GM12875 (cell line): Measurements from ENCODE around the gene TNFRSF4.

Source experiments
- H3K4me3 ChIP-seq: one replicate; pipeline ENCODE4 v1.5.1; 2011; ENCODE audit warnings: low read depth, low read length, control low read depth
- CTCF ChIP-seq: IDR thresholded peaks from 2 replicates; pipeline ENCODE4 v1.5.1; 2011; ENCODE audit warnings: low read depth, mild to moderate bottlenecking, control low read depth, inconsistent platforms, low read length, moderate library complexity, borderline replicate concordance; ENCODE audit not compliant: insufficient read depth

TNFRSF4 gene

GRCh38 chr1:1170215-1171091 is 43.5 kb downstream of the TNFRSF4 start:
- no peak for TF ChIP-seq CTCF
- H3K4me3 ChIP-seq = no peak overlapping the region

- no peak overlapping the region for H3K4me3 ChIP-seq
- TF ChIP-seq CTCF = no peak
Observed at GRCh38 chr1:1169429-1170214, 44.3 kb downstream of the TNFRSF4 start.

GRCh38 chr1:1168451-1169411 is 45.2 kb downstream of the TNFRSF4 start:
- no peak for TF ChIP-seq CTCF
- no peak overlapping the region for H3K4me3 ChIP-seq

- TF ChIP-seq CTCF = no peak
- no peak overlapping the region for H3K4me3 ChIP-seq
Observed at GRCh38 chr1:1167841-1168450, 46.0 kb downstream of the TNFRSF4 start.

- TF ChIP-seq CTCF = no peak
- no peak overlapping the region for H3K4me3 ChIP-seq
Observed at GRCh38 chr1:1167398-1167821, 46.5 kb downstream of the TNFRSF4 start.

GRCh38 chr1:1166642-1167397 is 47.1 kb downstream of the TNFRSF4 start:
- H3K4me3 ChIP-seq = no peak overlapping the region
- no peak for TF ChIP-seq CTCF
